Activated B cell treated with CpG ODN at 0.5 μM for 24 hours (primary cell): ENCODE results near the gene MED9. TPM values are rescaled to one million over a fixed set of nuclear protein-coding genes. Genes with fewer than 3 reads are reported as not detected.

Source experiments
- ATAC-seq: fragments of 200-7000 bp; cut with Tn5 transposase; one replicate; pipeline ENCODE4 v1.10.0; 2021; ENCODE audit warnings: low read depth, mild to moderate bottlenecking, moderate library complexity
- CTCF ChIA-PET: fragments of 350-600 bp; sonication (Branson Sonifier 250); formaldehyde crosslinking; loops from one replicate; lab custom pipeline; 2021; ENCODE audit warnings: antibody characterized with exemption; lab: Charles Lee
- POLR2A ChIA-PET: fragments of 350-600 bp; sonication (Branson Sonifier 250); formaldehyde crosslinking; loops from one replicate; lab custom pipeline; 2021; ENCODE audit warnings: antibody characterized with exemption; lab: Charles Lee
- DNase-seq: peaks from one replicate; pipeline ENCODE4 v3.0.0; 2022
- H3K27ac Mint-ChIP-seq: one replicate; pipeline ENCODE4 v1.8.0; 2020; ENCODE audit warnings: mixed read lengths
- H3K27me3 Mint-ChIP-seq: one replicate; pipeline ENCODE4 v1.8.0; 2021; ENCODE audit warnings: mixed read lengths
- H3K36me3 Mint-ChIP-seq: one replicate; pipeline ENCODE4 v1.8.0; 2021; ENCODE audit warnings: low read depth, mixed read lengths
- H3K4me1 Mint-ChIP-seq: one replicate; pipeline ENCODE4 v1.8.0; 2021; ENCODE audit warnings: mixed read lengths
- H3K4me3 Mint-ChIP-seq: one replicate; pipeline ENCODE4 v1.8.0; 2020; ENCODE audit warnings: mild to moderate bottlenecking, mixed read lengths
- H3K9me3 Mint-ChIP-seq: one replicate; pipeline ENCODE4 v1.8.0; 2020; ENCODE audit warnings: mixed read lengths
- CTCF ChIP-seq: fragments of 200-600 bp; IDR thresholded peaks from one replicate; pipeline ENCODE4 v1.8.0; 2022; ENCODE audit warnings: antibody characterized with exemption, mild to moderate bottlenecking
- intact Hi-C: fragments of 100-400 bp; cut with micrococcal nuclease; formaldehyde crosslinking; loops from one replicate; pipeline ENCODE4 v1.15.1; 2024
- total RNA-seq: library from RNA; stranded (reverse); gene quantifications from 2 replicates; pipeline ENCODE4 v1.2.3, GENCODE V29; 2022

Gene MED9
- total RNA-seq, 1 donor from 2014 or later: 20.1 TPM

GRCh38 chr17:17515934-17516930 is 39.4 kb downstream of the MED9 start:
- Mint-ChIP-seq H3K27me3 (no peaks in the 10 kb centered on the region), H3K4me3 (no peak overlapping the region), H3K4me1 (no peaks in the 10 kb centered on the region), H3K36me3 (no peaks in the 10 kb centered on the region), H3K9me3 (no peaks in the 10 kb centered on the region), H3K27ac (no peak overlapping the region)
- DNase-seq (no peak), ATAC-seq (no peak)
- ChIA-PET CTCF (no interaction called here), POLR2A (no interaction called here)
- intact Hi-C loops: no loop called here
- no peak for TF ChIP-seq CTCF

- ATAC-seq: no peak
- CTCF ChIA-PET: no interaction called here
- Mint-ChIP-seq H3K4me3 (no peak overlapping the region), H3K4me1 (no peaks in the 10 kb centered on the region), H3K9me3 (no peaks in the 10 kb centered on the region), H3K36me3 (no peaks in the 10 kb centered on the region), H3K27me3 (no peaks in the 10 kb centered on the region), H3K27ac (no peak overlapping the region)
- TF ChIP-seq CTCF: no peak
- intact Hi-C loops: no loop called here
- DNase-seq: no peak
- POLR2A ChIA-PET: no interaction called here
Observed at GRCh38 chr17:17516941-17517720, 40.3 kb downstream of the MED9 start.

GRCh38 chr17:17518014-17518413 is 41.2 kb downstream of the MED9 start:
- Mint-ChIP-seq H3K27me3 (no peaks in the 10 kb centered on the region), H3K4me1 (no peaks in the 10 kb centered on the region), H3K9me3 (no peaks in the 10 kb centered on the region), H3K27ac (no peak overlapping the region), H3K36me3 (no peaks in the 10 kb centered on the region), H3K4me3 (no peak overlapping the region)
- TF ChIP-seq CTCF: no peak
- ATAC-seq (no peak), DNase-seq (no peak)
- ChIA-PET CTCF (no interaction called here), POLR2A (no interaction called here)
- intact Hi-C loops: no loop called here

GRCh38 chr17:17518951-17519350 is 42.2 kb downstream of the MED9 start:
- no peak overlapping the region for H3K27ac Mint-ChIP-seq
- no peaks in the 10 kb centered on the region for H3K4me1 Mint-ChIP-seq
- H3K27me3 Mint-ChIP-seq: no peaks in the 10 kb centered on the region
- CTCF ChIA-PET: no interaction called here
- TF ChIP-seq CTCF: no peak
- H3K36me3 Mint-ChIP-seq: no peaks in the 10 kb centered on the region
- DNase-seq: no peak
- ATAC-seq: no peak
- H3K9me3 Mint-ChIP-seq: no peaks in the 10 kb centered on the region
- POLR2A ChIA-PET: no interaction called here
- H3K4me3 Mint-ChIP-seq: no peak overlapping the region
- intact Hi-C loops: no loop called here

GRCh38 chr17:17519886-17520285 is 43.1 kb downstream of the MED9 start:
- Mint-ChIP-seq H3K27ac (no peak overlapping the region), H3K4me3 (no peak overlapping the region), H3K9me3 (no peaks in the 10 kb centered on the region), H3K4me1 (no peaks in the 10 kb centered on the region), H3K27me3 (no peaks in the 10 kb centered on the region), H3K36me3 (no peaks in the 10 kb centered on the region)
- no peak for ATAC-seq
- intact Hi-C loops: no loop called here
- CTCF ChIA-PET: no interaction called here
- POLR2A ChIA-PET: no interaction called here
- no peak for TF ChIP-seq CTCF
- no peak for DNase-seq
